Keratinocyte (primary cell): ENCODE measurements around the gene PHACTR1. TPM values are rescaled to one million over a fixed set of nuclear protein-coding genes. Genes with fewer than 3 reads are reported as not detected.

Source experiments
- DNase-seq: peaks from one replicate; pipeline ENCODE4 v3.0.0-alpha.2; 2011; ENCODE audit warnings: low read depth, missing footprints, low spot score
- FAIRE-seq: peaks from 2 replicates; lab custom pipeline; 2011; peaks lifted over from hg19 to GRCh38; lab: Jason Lieb, UNC
- H2AFZ ChIP-seq: 2 replicates; pipeline ENCODE4 v1.6.0; 2012; ENCODE audit warnings: low read length, control low read depth, inconsistent platforms; ENCODE audit not compliant: control insufficient read depth
- H3K27ac ChIP-seq: 2 replicates; pipeline ENCODE4 v1.5.1; 2011; ENCODE audit warnings: low read length; ENCODE audit not compliant: control insufficient read depth, insufficient read depth
- H3K27me3 ChIP-seq: 3 replicates; pipeline ENCODE4 v1.6.0; 2011; ENCODE audit warnings: low read length; ENCODE audit not compliant: control insufficient read depth, insufficient read depth; ENCODE audit errors: extremely low read depth
- H3K36me3 ChIP-seq, 2 experiments: 2 replicates in 1 of 2; 3 replicates in 1 of 2; pipeline ENCODE4 v1.5.1; 2011; ENCODE audit warnings: low read length in 2 of 2, mild to moderate bottlenecking in 1 of 2; ENCODE audit not compliant: control insufficient read depth in 2 of 2, insufficient read depth in 2 of 2; ENCODE audit errors: extremely low read depth in 1 of 2
- H3K4me1 ChIP-seq: 3 replicates; pipeline ENCODE4 v1.5.1; 2011; ENCODE audit warnings: low read length; ENCODE audit not compliant: control insufficient read depth, insufficient read depth; ENCODE audit errors: extremely low read depth
- H3K4me2 ChIP-seq: 3 replicates; pipeline ENCODE4 v1.6.0; 2011; ENCODE audit warnings: low read depth, low read length; ENCODE audit not compliant: control insufficient read depth, insufficient read depth; ENCODE audit errors: extremely low read depth
- H3K4me3 ChIP-seq, 3 experiments: fragments of 200-600 bp in 1 of 3; sonication (generic) in 1 of 3; 2 replicates in 2 of 3; 3 replicates in 1 of 3; pipeline ENCODE4 v1.5.1; 2011 to 2016; ENCODE audit warnings: low read length in 3 of 3, mild to moderate bottlenecking in 3 of 3, control low read depth in 2 of 3, inconsistent platforms in 1 of 3, low read depth in 1 of 3, mixed read lengths in 1 of 3, mixed run types in 1 of 3, moderate library complexity in 1 of 3; ENCODE audit not compliant: control insufficient read depth in 2 of 3, insufficient read depth in 2 of 3; ENCODE audit errors: extremely low read depth in 1 of 3
- H3K79me2 ChIP-seq: 2 replicates; pipeline ENCODE4 v1.6.0; 2012; ENCODE audit warnings: low read length; ENCODE audit not compliant: control insufficient read depth, insufficient read depth
- H3K9ac ChIP-seq: 3 replicates; pipeline ENCODE4 v1.6.0; 2011; ENCODE audit warnings: low read length; ENCODE audit not compliant: control insufficient read depth, insufficient read depth; ENCODE audit errors: extremely low read depth
- H3K9me1 ChIP-seq: 3 replicates; pipeline ENCODE4 v1.6.0; 2011; ENCODE audit warnings: low read length; ENCODE audit not compliant: control insufficient read depth, insufficient read depth; ENCODE audit errors: extremely low read depth
- H3K9me3 ChIP-seq: 2 replicates; pipeline ENCODE4 v1.5.1; 2012; ENCODE audit warnings: low read depth, low read length; ENCODE audit not compliant: control insufficient read depth
- H4K20me1 ChIP-seq: 3 replicates; pipeline ENCODE4 v1.6.0; 2011; ENCODE audit warnings: low read length; ENCODE audit not compliant: control insufficient read depth, insufficient read depth; ENCODE audit errors: extremely low read depth
- CTCF ChIP-seq, 3 experiments: IDR thresholded peaks in 1 of 3; conservative IDR thresholded peaks in 1 of 3; optimal IDR thresholded peaks in 1 of 3; 2 replicates in 2 of 3; 3 replicates in 1 of 3; pipeline versions ENCODE3 to v1.5.1; 2011; ENCODE audit warnings: low read length in 3 of 3, mild to moderate bottlenecking in 3 of 3, moderate library complexity in 2 of 3, control low read depth in 1 of 3, inconsistent platforms in 1 of 3; ENCODE audit not compliant: insufficient read depth in 2 of 3; ENCODE audit errors: extremely low read depth in 1 of 3
- EZH2 ChIP-seq: IDR thresholded peaks from one replicate; pipeline ENCODE4 v1.6.1; 2012; ENCODE audit warnings: inconsistent platforms, mild to moderate bottlenecking, low read length, moderate library complexity
- dilution Hi-C: fragments of 300-500 bp; cut with MboI; formaldehyde crosslinking; loops from one replicate; pipeline ENCODE4 v1.7.0; 2020; ENCODE audit warnings: low sequenced_read_pairs; ENCODE audit not compliant: extremely low pct_ligation_motif_present
- polyA plus RNA-seq, 5 experiments: library from polyadenylated mRNA; depleted of rRNA in 3 of 5; stranded (reverse) in 3 of 5; stranded (forward) in 1 of 5; unstranded in 1 of 5; fragments of >200 nt; gene quantifications; 1 replicate in 1 of 5; 2 replicates in 3 of 5; 3 replicates in 1 of 5; pipeline versions ENCODE4 v1.2.1 to v1.2.3, GENCODE V29; 2011 to 2012; ENCODE audit warnings: missing spikeins in 2 of 5, low read depth in 1 of 5, low replicate concordance in 1 of 5

The PHACTR1 gene
- polyA plus RNA-seq, 1 donor (not counting 4 experiments of a cell fraction or from before 2014, with no cell fraction given): 0.22 TPM

GRCh38 chr6:13068586-13069210 lies 352.1 kb downstream of the PHACTR1 start:
- Histone ChIP-seq H4K20me1 (no peaks in the 10 kb centered on the region), H3K27ac (no peak overlapping the region), H2AFZ (no peak overlapping the region), H3K79me2 (no peaks in the 10 kb centered on the region), H3K9me3 (no peaks in the 10 kb centered on the region), H3K4me3 (no peak overlapping the region), H3K9ac (no peak overlapping the region), H3K9me1 (no peaks in the 10 kb centered on the region), H3K27me3 (no peaks in the 10 kb centered on the region), H3K4me2 (no peak overlapping the region), H3K4me1 (no peaks in the 10 kb centered on the region), H3K36me3 (no peaks in the 10 kb centered on the region)
- FAIRE-seq: no peak
- DNase-seq: no peak
- no peak for TF ChIP-seq EZH2
- TF ChIP-seq CTCF (optimal IDR thresholded peaks at IDR 0.05 in 1 of 3, IDR thresholded peaks at IDR 0.05 in 1 of 3, conservative IDR thresholded peaks at IDR 0.05 in 1 of 3; ENCODE audit: extremely low read depth in 1 of 3, insufficient read depth in 2 of 3, low read length in 3 of 3): no peak
- dilution Hi-C loops: no loop called here

GRCh38 chr6:13071550-13072345 lies 355.2 kb downstream of the PHACTR1 start:
- dilution Hi-C loops: no loop called here
- Histone ChIP-seq H3K4me1 (no peaks in the 10 kb centered on the region), H3K27me3 (no peaks in the 10 kb centered on the region), H2AFZ (no peak overlapping the region), H3K9me3 (no peaks in the 10 kb centered on the region), H3K9me1 (no peaks in the 10 kb centered on the region), H3K36me3 (no peaks in the 10 kb centered on the region), H3K27ac (no peak overlapping the region), H3K4me2 (no peak overlapping the region), H4K20me1 (no peaks in the 10 kb centered on the region), H3K9ac (no peak overlapping the region), H3K79me2 (no peaks in the 10 kb centered on the region), H3K4me3 (no peak overlapping the region)
- no peak for DNase-seq
- FAIRE-seq: no peak
- TF ChIP-seq EZH2 (no peak), CTCF (optimal IDR thresholded peaks at IDR 0.05 in 1 of 3, IDR thresholded peaks at IDR 0.05 in 1 of 3, conservative IDR thresholded peaks at IDR 0.05 in 1 of 3; ENCODE audit: extremely low read depth in 1 of 3, insufficient read depth in 2 of 3, low read length in 3 of 3) (no peak)
